Endodermal cell (in vitro differentiated cells): Measurements from ENCODE around the gene JAKMIP3. TPM values are rescaled to one million over a fixed set of nuclear protein-coding genes. Genes with fewer than 3 reads are reported as not detected.

Source experiments
- DNase-seq: peaks from one replicate; pipeline ENCODE4 v3.0.0-alpha.2; 2017
- H3K27ac ChIP-seq: 2 replicates; pipeline ENCODE4 v1.5.1; 2013; ENCODE audit warnings: mild to moderate bottlenecking, low read depth, low read length, moderate library complexity
- H3K27me3 ChIP-seq: 2 replicates; pipeline ENCODE4 v1.6.1; 2013; ENCODE audit warnings: mild to moderate bottlenecking, low read length, moderate library complexity; ENCODE audit not compliant: insufficient read depth, control insufficient read depth, poor library complexity, severe bottlenecking
- H3K36me3 ChIP-seq: 2 replicates; pipeline ENCODE4 v1.7.0; 2013; ENCODE audit warnings: mild to moderate bottlenecking, low read length, moderate library complexity; ENCODE audit not compliant: control insufficient read depth, insufficient read depth
- H3K4me1 ChIP-seq: one replicate; pipeline ENCODE4 v1.7.0; 2013; ENCODE audit warnings: low read length; ENCODE audit not compliant: control insufficient read depth, insufficient read depth
- H3K4me3 ChIP-seq: 2 replicates; pipeline ENCODE4 v1.5.1; 2013; ENCODE audit warnings: mild to moderate bottlenecking, low read length, moderate library complexity
- H3K9ac ChIP-seq: 2 replicates; pipeline ENCODE4 v1.6.1; 2013; ENCODE audit warnings: mild to moderate bottlenecking, low read length, moderate library complexity; ENCODE audit not compliant: poor library complexity, severe bottlenecking; ENCODE audit errors: extremely low read depth
- H3K9me3 ChIP-seq: 2 replicates; pipeline ENCODE4 v1.6.1; 2013; ENCODE audit warnings: mild to moderate bottlenecking, low read length, moderate library complexity; ENCODE audit not compliant: control insufficient read depth
- H3K27ac Mint-ChIP-seq: 2 replicates; pipeline ENCODE4 v1.8.0; 2020; ENCODE audit warnings: mixed read lengths
- H3K27me3 Mint-ChIP-seq: 2 replicates; pipeline ENCODE4 v1.8.0; 2021; ENCODE audit warnings: mild to moderate bottlenecking, mixed read lengths; ENCODE audit not compliant: insufficient read depth
- H3K36me3 Mint-ChIP-seq: 2 replicates; pipeline ENCODE4 v1.8.0; 2020; ENCODE audit warnings: low read depth, mixed read lengths
- H3K4me1 Mint-ChIP-seq: 2 replicates; pipeline ENCODE4 v1.8.0; 2020; ENCODE audit warnings: mixed read lengths
- H3K4me3 Mint-ChIP-seq: 2 replicates; pipeline ENCODE4 v1.8.0; 2020; ENCODE audit warnings: mild to moderate bottlenecking, moderate library complexity, mixed read lengths
- H3K9me3 Mint-ChIP-seq: 2 replicates; pipeline ENCODE4 v1.8.0; 2020; ENCODE audit warnings: mild to moderate bottlenecking, mixed read lengths
- CTCF ChIP-seq: fragments of 200-600 bp; sonication (generic); conservative IDR thresholded peaks from 2 replicates; pipeline ENCODE4 v1.5.0; 2021; ENCODE audit warnings: antibody characterized with exemption, mild to moderate bottlenecking
- WGBS, 2 experiments: methylation state at CpG; one replicate each; pipeline versions ENCODE4 v1.1.5 to v1.1.7; 2013; ENCODE audit warnings: missing lambda C conversion rate in 2 of 2, mixed read lengths in 1 of 2; ENCODE audit not compliant: insufficient coverage in 1 of 2, insufficient read length in 1 of 2; 5-methylcytosine and 5-hydroxymethylcytosine counted together
- total RNA-seq, 2 donors: library from RNA; stranded (reverse); fragmentation: NEBNext Ultra II Directional in 1 of 2; extraction: Animal tissue kit (Norgen Biotek cat#: 25700) in 1 of 2; gene quantifications; 2 replicates in 1 of 2; 3 replicates in 1 of 2; pipeline ENCODE4 v1.2.1, GENCODE V29; 2021

Gene JAKMIP3
- total RNA-seq, 2 donors from 2014 or later = 0.95 to 0.99 TPM

GRCh38 chr10:132075909-132076577 lies 10.3 kb downstream of the JAKMIP3 start:
- Histone ChIP-seq H3K4me3 (no peak overlapping the region), H3K9ac (no peak overlapping the region), H3K27ac (no peak overlapping the region), H3K36me3 (no peaks in the 10 kb centered on the region), H3K4me1 (no peaks in the 10 kb centered on the region), H3K27me3 (no peaks in the 10 kb centered on the region), H3K9me3 (no peaks in the 10 kb centered on the region)
- Mint-ChIP-seq H3K9me3 (peaks cover 5% of the 10 kb centered on the region), H3K27me3 (peaks cover 2% of the 10 kb centered on the region), H3K36me3 (peaks cover 3% of the 10 kb centered on the region), H3K27ac (no peak overlapping the region), H3K4me3 (no peak overlapping the region), H3K4me1 (peaks cover 6% of the 10 kb centered on the region)
- TF ChIP-seq CTCF = no peak
- no peak for DNase-seq
- WGBS, 2 experiments = 83 to 86% methylated on average over 10 to 17 of the region's 17 CpGs

GRCh38 chr10:132076578-132077081 lies 10.9 kb downstream of the JAKMIP3 start:
- DNase-seq = peak; percentile 36
- Mint-ChIP-seq H3K27me3 (peaks cover 2% of the 10 kb centered on the region), H3K4me3 (no peak overlapping the region), H3K27ac (no peak overlapping the region), H3K36me3 (peaks cover 3% of the 10 kb centered on the region), H3K4me1 (peaks cover 6% of the 10 kb centered on the region), H3K9me3 (peaks cover 5% of the 10 kb centered on the region)
- H3K4me1 ChIP-seq = no peaks in the 10 kb centered on the region
- no peak for TF ChIP-seq CTCF
- 87 to 93% methylated on average over 12 to 19 of the region's 19 CpGs for WGBS, 2 experiments
- H3K9ac ChIP-seq = no peak overlapping the region
- no peak overlapping the region for H3K27ac ChIP-seq
- no peak overlapping the region for H3K4me3 ChIP-seq
- H3K36me3 ChIP-seq = no peaks in the 10 kb centered on the region
- H3K27me3 ChIP-seq = no peaks in the 10 kb centered on the region
- H3K9me3 ChIP-seq = no peaks in the 10 kb centered on the region

GRCh38 chr10:132077091-132077490 lies 11.3 kb downstream of the JAKMIP3 start:
- H3K27me3 Mint-ChIP-seq = no peaks in the 10 kb centered on the region
- peak; percentile 31 for DNase-seq

More at GRCh38 chr10:132077091-132077490, 11.3 kb downstream of the JAKMIP3 start:
- peaks cover 5% of the 10 kb centered on the region for H3K9me3 Mint-ChIP-seq
- no peaks in the 10 kb centered on the region for H3K4me1 ChIP-seq
- H3K36me3 ChIP-seq = no peaks in the 10 kb centered on the region
- H3K36me3 Mint-ChIP-seq = peaks cover 3% of the 10 kb centered on the region
- H3K9ac ChIP-seq = no peak overlapping the region
- no peaks in the 10 kb centered on the region for H3K9me3 ChIP-seq
- H3K4me3 ChIP-seq = no peak overlapping the region
- no peak overlapping the region for H3K4me3 Mint-ChIP-seq
- H3K27ac Mint-ChIP-seq = no peak overlapping the region
- WGBS, 2 experiments = 83 to 100% methylated on average over 1 to 9 of the region's 9 CpGs
- no peak overlapping the region for H3K27ac ChIP-seq
- no peak for TF ChIP-seq CTCF
- H3K4me1 Mint-ChIP-seq = peaks cover 6% of the 10 kb centered on the region
- no peaks in the 10 kb centered on the region for H3K27me3 ChIP-seq
